ENCODE measurements around the gene HHIP.
"Not testable (repeated sequence)": the region's sequence is repeated elsewhere in the genome, so short reads cannot be mapped to it uniquely, and the experiment has no call there.

The HHIP gene

DNA sequence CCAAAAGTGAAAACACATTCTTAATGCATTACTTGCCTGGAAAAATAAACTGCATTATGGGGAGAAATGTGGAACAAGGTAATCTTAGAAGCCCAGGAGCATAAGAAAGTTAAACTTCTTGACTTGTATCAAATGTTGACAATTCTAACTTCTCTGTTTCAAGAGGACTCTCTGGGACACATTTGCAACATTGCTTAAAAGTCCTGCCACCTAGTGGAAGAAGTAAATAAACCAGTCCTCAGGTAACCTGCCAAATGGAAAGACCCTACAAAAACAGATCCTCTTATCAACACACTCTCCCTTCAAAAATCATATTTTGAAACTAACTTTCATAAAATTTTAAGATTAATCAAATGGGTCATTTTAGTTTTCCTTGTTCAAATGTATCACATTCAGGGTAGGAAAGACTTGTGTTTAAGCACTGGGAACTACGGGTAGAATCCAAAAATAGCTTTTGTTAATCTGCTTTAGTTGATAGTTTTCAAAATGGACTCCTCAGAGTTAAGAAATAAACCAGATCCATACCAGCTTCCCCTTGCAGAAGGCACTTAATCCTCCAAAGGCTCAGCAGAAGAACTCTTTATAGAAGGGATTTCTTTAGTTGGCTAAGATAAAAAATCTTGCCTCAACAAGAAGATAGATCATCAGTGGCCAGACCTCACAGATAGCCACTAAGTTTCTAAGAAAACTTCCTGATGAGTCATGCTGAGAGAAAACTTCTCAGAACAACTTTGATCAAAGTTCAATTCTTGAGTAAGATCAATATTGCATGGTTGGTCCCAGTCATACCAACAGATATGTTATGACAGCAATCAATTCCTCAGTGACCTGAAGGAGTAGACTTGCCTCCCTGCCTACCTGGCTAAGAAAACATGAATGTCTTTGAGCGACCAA lies 141.7 kb downstream of the HHIP start:
- H3F3A ChIP-seq (ENCODE audit: control insufficient read depth, insufficient read depth): no peaks in the 10 kb centered on the region
- H3K27ac ChIP-seq (ENCODE audit: low read depth, low read length): no peak overlapping the region
- H3K4me2 ChIP-seq (ENCODE audit: low read length): no peak overlapping the region
- H3K4me1 ChIP-seq (ENCODE audit: control insufficient read depth, low read length): no peaks in the 10 kb centered on the region
- no peaks in the 10 kb centered on the region for H3K9me2 ChIP-seq (replicated peaks; ENCODE audit: control insufficient read depth, low read length)
- no peaks in the 10 kb centered on the region for H3K9me3 ChIP-seq (ENCODE audit: control insufficient read depth, insufficient read depth, low read length)
- H3K79me2 ChIP-seq (ENCODE audit: control insufficient read depth, low read length): no peaks in the 10 kb centered on the region
- peaks cover 3% of the 10 kb centered on the region; the same call in 1 of the 2 replicates for H3K27me3 ChIP-seq (ENCODE audit: control insufficient read depth, low read length)
- no peak for TF ChIP-seq EZH2phosphoT487 (IDR thresholded peaks at IDR 0.05; ENCODE audit: borderline replicate concordance, low read length)
- TF ChIP-seq, protein P1, sequence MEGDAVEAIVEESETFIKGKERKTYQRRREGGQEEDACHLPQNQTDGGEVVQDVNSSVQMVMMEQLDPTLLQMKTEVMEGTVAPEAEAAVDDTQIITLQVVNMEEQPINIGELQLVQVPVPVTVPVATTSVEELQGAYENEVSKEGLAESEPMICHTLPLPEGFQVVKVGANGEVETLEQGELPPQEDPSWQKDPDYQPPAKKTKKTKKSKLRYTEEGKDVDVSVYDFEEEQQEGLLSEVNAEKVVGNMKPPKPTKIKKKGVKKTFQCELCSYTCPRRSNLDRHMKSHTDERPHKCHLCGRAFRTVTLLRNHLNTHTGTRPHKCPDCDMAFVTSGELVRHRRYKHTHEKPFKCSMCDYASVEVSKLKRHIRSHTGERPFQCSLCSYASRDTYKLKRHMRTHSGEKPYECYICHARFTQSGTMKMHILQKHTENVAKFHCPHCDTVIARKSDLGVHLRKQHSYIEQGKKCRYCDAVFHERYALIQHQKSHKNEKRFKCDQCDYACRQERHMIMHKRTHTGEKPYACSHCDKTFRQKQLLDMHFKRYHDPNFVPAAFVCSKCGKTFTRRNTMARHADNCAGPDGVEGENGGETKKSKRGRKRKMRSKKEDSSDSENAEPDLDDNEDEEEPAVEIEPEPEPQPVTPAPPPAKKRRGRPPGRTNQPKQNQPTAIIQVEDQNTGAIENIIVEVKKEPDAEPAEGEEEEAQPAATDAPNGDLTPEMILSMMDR (IDR thresholded peaks at IDR 0.05; ENCODE audit: low read depth, low read length, poor library complexity, severe bottlenecking): peak; percentile 74
- H3K4me3 ChIP-seq (ENCODE audit: low read length): no peak overlapping the region
- H3K36me3 ChIP-seq (ENCODE audit: control insufficient read depth, low read length): no peaks in the 10 kb centered on the region
- no peaks in the 10 kb centered on the region for H4K20me1 ChIP-seq (ENCODE audit: control insufficient read depth, insufficient read depth, low read depth, low read length)

DNA sequence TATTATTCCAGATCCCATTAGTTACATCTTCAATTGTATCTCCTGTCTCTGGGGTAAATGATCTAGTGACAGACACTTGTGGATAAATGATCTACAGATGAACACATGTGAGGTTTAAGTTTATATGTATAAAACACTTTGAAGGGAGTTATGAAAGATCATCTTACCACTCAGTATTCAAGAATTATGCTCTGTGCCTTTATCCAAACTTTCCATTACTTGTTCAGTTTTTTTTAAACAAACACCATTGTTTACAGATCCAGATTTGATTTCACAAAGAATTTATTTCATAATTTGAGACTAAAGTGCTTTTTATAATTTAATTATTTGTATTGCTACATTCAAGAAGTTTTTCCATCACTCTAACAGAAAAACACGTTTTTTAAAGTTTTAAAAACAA lies 142.5 kb downstream of the HHIP start:
- no peaks in the 10 kb centered on the region for H3K4me1 ChIP-seq (ENCODE audit: control insufficient read depth, low read length)
- H3K4me2 ChIP-seq (ENCODE audit: low read length): no peak overlapping the region
- no peaks in the 10 kb centered on the region for H3F3A ChIP-seq (ENCODE audit: control insufficient read depth, insufficient read depth)
- no peaks in the 10 kb centered on the region for H3K79me2 ChIP-seq (ENCODE audit: control insufficient read depth, low read length)
- peaks cover 3% of the 10 kb centered on the region; the same call in 1 of the 2 replicates for H3K27me3 ChIP-seq (ENCODE audit: control insufficient read depth, low read length)
- H4K20me1 ChIP-seq (ENCODE audit: control insufficient read depth, insufficient read depth, low read depth, low read length): no peaks in the 10 kb centered on the region
- TF ChIP-seq EZH2phosphoT487 (IDR thresholded peaks at IDR 0.05; ENCODE audit: borderline replicate concordance, low read length): no peak
- TF ChIP-seq, protein P1 (IDR thresholded peaks at IDR 0.05; ENCODE audit: low read depth, low read length, poor library complexity, severe bottlenecking): no peak
- H3K36me3 ChIP-seq (ENCODE audit: control insufficient read depth, low read length): no peaks in the 10 kb centered on the region
- H3K9me2 ChIP-seq (replicated peaks; ENCODE audit: control insufficient read depth, low read length): no peaks in the 10 kb centered on the region
- no peak overlapping the region for H3K27ac ChIP-seq (ENCODE audit: low read depth, low read length)
- no peaks in the 10 kb centered on the region for H3K9me3 ChIP-seq (ENCODE audit: control insufficient read depth, insufficient read depth, low read length)
- no peak overlapping the region for H3K4me3 ChIP-seq (ENCODE audit: low read length)

DNA sequence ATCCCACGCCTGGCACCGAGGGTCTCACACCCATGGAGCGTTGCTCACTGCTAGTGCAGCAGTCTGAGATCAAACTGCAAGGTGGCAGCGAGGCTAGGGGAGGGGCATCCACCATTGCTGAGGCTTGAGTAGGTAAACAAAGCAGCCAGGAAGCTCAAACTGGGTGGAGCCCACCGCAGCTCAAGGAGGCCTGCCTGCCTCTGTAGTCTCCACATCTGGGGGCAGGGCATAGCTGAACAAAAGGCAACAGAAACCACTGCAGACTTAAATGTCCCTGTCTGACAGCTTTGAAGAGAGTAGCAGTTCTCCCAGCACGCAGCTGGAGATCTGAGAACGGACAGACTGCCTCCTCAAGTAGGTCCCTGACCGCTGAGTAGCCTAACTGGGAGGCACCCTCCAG lies 146.0 kb downstream of the HHIP start:
- H3K4me1 ChIP-seq (ENCODE audit: control insufficient read depth, low read length); H3K36me3 ChIP-seq (ENCODE audit: control insufficient read depth, low read length); H4K20me1 ChIP-seq (ENCODE audit: control insufficient read depth, insufficient read depth, low read depth, low read length); H3K9me3 ChIP-seq (ENCODE audit: control insufficient read depth, insufficient read depth, low read length); H3K27ac ChIP-seq (ENCODE audit: low read depth, low read length); H3K4me2 ChIP-seq (ENCODE audit: low read length); H3K4me3 ChIP-seq (ENCODE audit: low read length); H3K79me2 ChIP-seq (ENCODE audit: control insufficient read depth, low read length); H3K27me3 ChIP-seq (ENCODE audit: control insufficient read depth, low read length); H3K9me2 ChIP-seq (replicated peaks; ENCODE audit: control insufficient read depth, low read length); H3F3A ChIP-seq (ENCODE audit: control insufficient read depth, insufficient read depth): not testable (repeated sequence)

All from DOHH2 (cell line).